SK-N-SH (cell line): Measurements from ENCODE around the gene NUP50.

ENCODE experiments used
- RAD21 ChIP-seq: IDR thresholded peaks from 2 replicates; pipeline ENCODE4 v1.6.1; 2012; ENCODE audit warnings: mild to moderate bottlenecking, low read length
- REST ChIP-seq: IDR thresholded peaks from 2 replicates; pipeline ENCODE4 v1.6.1; 2012; ENCODE audit warnings: mild to moderate bottlenecking, low read depth, low read length, moderate library complexity
- TEAD4 ChIP-seq: IDR thresholded peaks from 2 replicates; pipeline ENCODE4 v1.4.0; 2012; ENCODE audit warnings: mild to moderate bottlenecking, borderline replicate concordance; ENCODE audit not compliant: insufficient read depth
- USF2 ChIP-seq: fragments of 150-350 bp; IDR thresholded peaks from 2 replicates; pipeline ENCODE4 v1.6.1; 2017; ENCODE audit warnings: antibody characterized with exemption, low read length, low read depth, borderline replicate concordance
- TF ChIP-seq, protein P1 (sequence below): fragments of 200-600 bp; sonication (generic); IDR thresholded peaks from 2 replicates; pipeline ENCODE4 v1.6.1; 2017; ENCODE audit warnings: antibody characterized with exemption, mild to moderate bottlenecking, moderate library complexity

- TF ChIP-seq REST (no peak), RAD21 (no peak), TEAD4 (no peak), USF2 (no peak)
- TF ChIP-seq, protein P1, sequence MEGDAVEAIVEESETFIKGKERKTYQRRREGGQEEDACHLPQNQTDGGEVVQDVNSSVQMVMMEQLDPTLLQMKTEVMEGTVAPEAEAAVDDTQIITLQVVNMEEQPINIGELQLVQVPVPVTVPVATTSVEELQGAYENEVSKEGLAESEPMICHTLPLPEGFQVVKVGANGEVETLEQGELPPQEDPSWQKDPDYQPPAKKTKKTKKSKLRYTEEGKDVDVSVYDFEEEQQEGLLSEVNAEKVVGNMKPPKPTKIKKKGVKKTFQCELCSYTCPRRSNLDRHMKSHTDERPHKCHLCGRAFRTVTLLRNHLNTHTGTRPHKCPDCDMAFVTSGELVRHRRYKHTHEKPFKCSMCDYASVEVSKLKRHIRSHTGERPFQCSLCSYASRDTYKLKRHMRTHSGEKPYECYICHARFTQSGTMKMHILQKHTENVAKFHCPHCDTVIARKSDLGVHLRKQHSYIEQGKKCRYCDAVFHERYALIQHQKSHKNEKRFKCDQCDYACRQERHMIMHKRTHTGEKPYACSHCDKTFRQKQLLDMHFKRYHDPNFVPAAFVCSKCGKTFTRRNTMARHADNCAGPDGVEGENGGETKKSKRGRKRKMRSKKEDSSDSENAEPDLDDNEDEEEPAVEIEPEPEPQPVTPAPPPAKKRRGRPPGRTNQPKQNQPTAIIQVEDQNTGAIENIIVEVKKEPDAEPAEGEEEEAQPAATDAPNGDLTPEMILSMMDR: no peak
Measured at GRCh38 chr22:45196926-45197605, 33.3 kb downstream of the NUP50 start.
